ENCODE data around the gene ZNF652.

Gene ZNF652

GRCh38 chr17:49258394-49258793 lies 103.7 kb downstream of the ZNF652 start:
- FAIRE-seq: no peak

GRCh38 chr17:49255125-49255524 lies 106.9 kb downstream of the ZNF652 start:
- FAIRE-seq: no peak

DNA sequence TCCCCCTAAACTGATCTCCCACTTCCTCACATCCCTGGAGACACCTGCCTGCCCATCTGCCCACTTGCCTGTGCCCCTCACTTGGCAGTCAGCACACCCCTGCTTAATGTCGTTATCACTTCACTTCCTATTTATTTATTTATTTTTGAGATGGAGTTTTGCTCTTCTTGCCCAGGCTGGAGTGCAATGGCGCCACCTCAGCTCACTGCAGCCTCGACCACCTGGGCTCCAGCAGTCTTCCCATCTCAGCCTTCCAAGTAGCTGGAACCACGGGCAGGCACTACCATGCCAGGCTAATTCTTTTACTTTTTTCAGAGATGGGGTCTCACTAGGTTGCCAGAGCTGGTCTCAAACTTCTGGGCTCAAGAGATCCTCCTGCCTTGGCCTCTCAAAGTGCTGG lies 108.0 kb downstream of the ZNF652 start:
- no peak for FAIRE-seq

DNA sequence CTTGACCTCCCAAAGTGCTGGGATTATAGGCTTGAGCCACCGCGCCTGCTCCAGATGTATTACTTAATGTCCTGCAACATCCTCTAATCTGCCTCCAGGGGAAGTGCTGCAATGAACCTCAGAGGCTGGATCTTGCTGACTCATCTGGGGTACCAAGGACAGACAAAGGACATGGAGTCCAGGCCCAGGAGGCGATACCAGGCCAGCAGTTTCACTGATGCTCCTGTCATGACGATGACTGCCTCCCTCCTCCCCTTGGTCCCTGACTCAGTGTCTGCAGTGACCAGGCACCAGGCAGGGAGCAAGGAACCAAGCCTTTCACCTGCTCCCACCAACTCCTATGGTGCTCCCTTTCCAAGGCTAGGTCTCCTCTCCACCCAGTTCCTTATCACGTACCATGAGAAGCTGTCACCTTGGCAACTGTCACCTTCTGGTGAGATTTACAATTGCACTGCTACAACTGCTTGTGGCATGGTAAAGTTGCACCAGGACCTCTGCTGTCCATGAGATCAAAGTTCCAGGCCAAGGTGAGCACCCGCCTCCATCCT lies 109.8 kb downstream of the ZNF652 start:
- FAIRE-seq: no peak

DNA sequence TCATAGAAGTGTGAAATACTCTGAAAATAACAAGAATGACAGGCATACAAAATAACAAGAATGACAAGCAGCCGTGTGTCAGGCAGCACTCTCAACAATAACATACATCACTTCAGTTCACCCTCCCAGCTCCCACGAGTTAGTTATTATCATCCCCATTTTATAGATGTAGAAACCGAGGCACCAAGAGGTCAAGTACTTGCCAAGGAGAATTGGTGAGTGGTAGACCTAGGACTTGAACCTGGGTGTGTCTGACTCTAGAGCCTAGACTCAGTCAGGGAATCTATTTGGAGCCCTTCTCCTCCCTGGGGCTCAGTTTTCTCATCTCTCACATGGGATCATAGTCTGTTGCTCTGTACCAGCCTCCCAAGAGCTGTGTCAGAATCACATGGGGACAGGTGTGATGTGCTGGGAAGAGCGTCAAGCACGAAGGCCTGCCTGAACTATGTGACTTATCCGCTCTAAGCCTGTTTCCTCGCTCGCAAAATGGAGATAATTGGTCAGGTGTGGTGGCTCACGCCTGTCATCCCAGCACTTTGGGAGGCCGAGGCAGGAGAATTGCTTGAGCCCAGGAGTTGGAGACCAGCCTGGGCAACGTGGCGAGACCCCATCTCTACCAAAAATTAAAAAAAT lies 112.0 kb downstream of the ZNF652 start:
- no peak for FAIRE-seq

GRCh38 chr17:49249292-49249794 lies 112.7 kb downstream of the ZNF652 start:
- FAIRE-seq: no peak

GRCh38 chr17:49247944-49248343 lies 114.1 kb downstream of the ZNF652 start:
- no peak for FAIRE-seq

DNA sequence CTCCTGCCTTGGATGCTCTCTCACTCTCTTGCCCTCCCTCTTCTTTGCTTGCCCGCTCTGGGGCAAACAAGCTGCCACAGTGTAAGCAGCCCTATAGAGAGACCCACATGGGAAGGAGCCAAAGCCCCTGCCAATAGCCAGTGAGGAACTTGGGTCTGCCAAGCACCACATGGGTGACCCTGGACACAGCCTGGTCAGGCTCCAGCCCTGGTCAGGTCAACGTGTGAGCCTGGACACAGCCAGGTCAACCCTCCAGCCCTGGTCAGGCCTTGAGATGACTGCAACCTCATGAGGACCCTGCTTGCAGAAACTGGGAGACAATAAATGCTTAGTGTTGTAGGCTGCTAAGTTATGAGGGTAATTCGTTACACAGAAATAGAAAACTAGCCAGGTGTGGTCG lies 117.2 kb downstream of the ZNF652 start:
- FAIRE-seq: no peak
